K562 (cell line): ENCODE data around the gene CIAO3. TPM values are rescaled to one million over a fixed set of nuclear protein-coding genes. Genes with fewer than 3 reads are reported as not detected.

Experiments
- HDAC3 ChIP-seq: fragments of 450-650 bp; IDR thresholded peaks from 2 replicates; pipeline ENCODE4 v1.6.1; 2018; ENCODE audit warnings: borderline replicate concordance, mild to moderate bottlenecking, moderate library complexity; ENCODE audit not compliant: partially characterized antibody
- PHTF2 ChIP-seq: fragments of 250-450 bp; sonication (Bioruptor Pico); IDR thresholded peaks from 2 replicates; pipeline ENCODE4 v1.5.0; 2021; ENCODE audit warnings: mild to moderate bottlenecking
- RHOXF2B ChIP-seq: fragments of 250-450 bp; sonication (Bioruptor Pico); conservative IDR thresholded peaks from 2 replicates; pipeline ENCODE4 v1.5.1; 2021
- SMAD4 ChIP-seq: fragments of 250-450 bp; sonication (Bioruptor Pico); conservative IDR thresholded peaks from 2 replicates; pipeline ENCODE4 v1.8.0; 2021; ENCODE audit warnings: inconsistent platforms, mild to moderate bottlenecking, moderate library complexity
- TAF7 ChIP-seq: fragments of 450-650 bp; IDR thresholded peaks from 2 replicates; pipeline ENCODE4 v1.6.1; 2016; ENCODE audit warnings: missing genetic modification characterization, missing compliant biosample characterization
- TAL1 ChIP-seq: fragments of 450-650 bp; IDR thresholded peaks from 2 replicates; pipeline ENCODE4 v1.6.1; 2016; ENCODE audit warnings: mild to moderate bottlenecking
- TCF3 ChIP-seq: sonication (generic); formaldehyde crosslinking; IDR thresholded peaks from 2 replicates; pipeline ENCODE4 v1.4.0; 2020; ENCODE audit warnings: mild to moderate bottlenecking, missing genetic modification reagents
- ZNF408 ChIP-seq: fragments of 250-450 bp; sonication (Bioruptor Pico); IDR thresholded peaks from 2 replicates; pipeline ENCODE4 v1.4.0; 2020; ENCODE audit warnings: low read depth, mild to moderate bottlenecking, moderate library complexity
- ZSCAN32 ChIP-seq: fragments of 450-650 bp; formaldehyde crosslinking; IDR thresholded peaks from 2 replicates; pipeline ENCODE4 v1.4.0; 2020; ENCODE audit warnings: mild to moderate bottlenecking, moderate library complexity
- polyA plus RNA-seq, 8 experiments: library from polyadenylated mRNA; depleted of rRNA in 4 of 8; stranded (reverse) in 5 of 8; unstranded in 3 of 8; fragments of >200 nt; fragmentation: Nextera tagmentation in 2 of 8; fragmentation: Illumina TruSeq in 1 of 8; extraction: Ambion mirVana in 2 of 8; extraction: Trizol in 1 of 8; gene quantifications; 2 replicates each; pipeline versions ENCODE4 v1.2.1 to v1.2.3, GENCODE V29; 2011 to 2014; ENCODE audit warnings: inconsistent platforms in 1 of 8, missing spikeins in 1 of 8
- total RNA-seq, 7 experiments: library from RNA; depleted of rRNA in 6 of 7; stranded (reverse); fragments of >200 nt in 6 of 7; fragmentation: Illumina TruSeq in 2 of 7; extraction: Trizol in 2 of 7; gene quantifications; 2 replicates each; pipeline versions ENCODE4 v1.2.1 to v1.2.3, GENCODE V29; 2011 to 2021; ENCODE audit warnings: low replicate concordance in 1 of 7
- TF ChIP-seq, protein P1 (sequence below): fragments of 200-600 bp; sonication (generic); IDR thresholded peaks from one replicate; pipeline ENCODE4 v1.6.1; 2012; ENCODE audit warnings: mild to moderate bottlenecking, low read depth, low read length, inconsistent platforms
- TF ChIP-seq, protein P2 (sequence below), 2 experiments: IDR thresholded peaks; 2 replicates each; pipeline ENCODE4 v1.6.1; 2011; ENCODE audit warnings: borderline replicate concordance in 1 of 2, control low read depth in 1 of 2, low read depth in 1 of 2, low read length in 1 of 2, mild to moderate bottlenecking in 1 of 2, mixed read lengths in 1 of 2, moderate library complexity in 1 of 2; ENCODE audit not compliant: insufficient read depth in 1 of 2, insufficient read length in 1 of 2, poor library complexity in 1 of 2, severe bottlenecking in 1 of 2; ENCODE audit errors: extremely low read depth in 1 of 2
- TF ChIP-seq, protein P3 (sequence below): sonication (generic); formaldehyde crosslinking; IDR thresholded peaks from 2 replicates; pipeline ENCODE4 v1.8.0; 2022; ENCODE audit warnings: missing genetic modification reagents, mild to moderate bottlenecking, moderate library complexity, borderline replicate concordance

CIAO3 gene
- total and polyA plus RNA-seq, 9 of the 15 experiments (the other 6 are each of a cell fraction or from before 2014, with no cell fraction given): 2.2 to 35.6 (median 18.7) TPM

DNA sequence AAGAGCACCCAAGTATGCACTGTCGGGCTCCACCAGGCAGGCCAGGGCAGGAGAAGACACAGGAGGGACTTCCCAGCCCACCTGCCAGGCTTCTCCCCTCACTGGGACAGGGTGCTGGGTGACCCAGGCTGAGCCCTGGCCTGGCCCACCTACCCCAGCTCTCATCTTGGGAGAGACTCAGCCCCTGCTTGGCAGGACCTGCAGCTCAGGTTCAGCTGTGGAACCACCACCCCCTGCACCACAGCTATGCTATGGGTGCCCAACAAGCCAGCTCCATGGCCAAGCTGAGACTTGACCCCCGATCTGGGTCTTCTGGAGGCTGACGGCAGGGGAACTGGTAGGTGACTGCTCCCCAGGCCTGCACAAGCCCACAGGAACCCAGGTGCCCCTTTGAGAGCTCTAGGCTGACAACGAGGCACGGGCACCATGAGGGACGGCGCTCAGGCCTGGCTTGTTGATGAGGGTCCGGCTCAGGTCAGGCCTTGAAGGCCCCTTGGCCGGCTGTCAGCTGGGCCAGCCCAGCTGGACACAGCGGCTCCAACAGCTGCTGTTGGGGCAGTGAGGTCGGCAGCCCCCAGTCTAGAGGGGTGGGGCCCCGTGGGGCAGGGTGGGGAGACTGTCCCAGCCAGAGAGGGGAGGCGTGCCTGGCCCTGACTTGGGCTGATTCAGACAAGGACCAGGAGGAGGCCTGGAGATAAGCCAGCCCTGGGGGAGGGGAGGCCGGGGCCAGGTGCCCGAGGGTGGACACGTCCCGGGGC, 42.8 kb upstream of the CIAO3 start (continued):
- TF ChIP-seq, protein P1, sequence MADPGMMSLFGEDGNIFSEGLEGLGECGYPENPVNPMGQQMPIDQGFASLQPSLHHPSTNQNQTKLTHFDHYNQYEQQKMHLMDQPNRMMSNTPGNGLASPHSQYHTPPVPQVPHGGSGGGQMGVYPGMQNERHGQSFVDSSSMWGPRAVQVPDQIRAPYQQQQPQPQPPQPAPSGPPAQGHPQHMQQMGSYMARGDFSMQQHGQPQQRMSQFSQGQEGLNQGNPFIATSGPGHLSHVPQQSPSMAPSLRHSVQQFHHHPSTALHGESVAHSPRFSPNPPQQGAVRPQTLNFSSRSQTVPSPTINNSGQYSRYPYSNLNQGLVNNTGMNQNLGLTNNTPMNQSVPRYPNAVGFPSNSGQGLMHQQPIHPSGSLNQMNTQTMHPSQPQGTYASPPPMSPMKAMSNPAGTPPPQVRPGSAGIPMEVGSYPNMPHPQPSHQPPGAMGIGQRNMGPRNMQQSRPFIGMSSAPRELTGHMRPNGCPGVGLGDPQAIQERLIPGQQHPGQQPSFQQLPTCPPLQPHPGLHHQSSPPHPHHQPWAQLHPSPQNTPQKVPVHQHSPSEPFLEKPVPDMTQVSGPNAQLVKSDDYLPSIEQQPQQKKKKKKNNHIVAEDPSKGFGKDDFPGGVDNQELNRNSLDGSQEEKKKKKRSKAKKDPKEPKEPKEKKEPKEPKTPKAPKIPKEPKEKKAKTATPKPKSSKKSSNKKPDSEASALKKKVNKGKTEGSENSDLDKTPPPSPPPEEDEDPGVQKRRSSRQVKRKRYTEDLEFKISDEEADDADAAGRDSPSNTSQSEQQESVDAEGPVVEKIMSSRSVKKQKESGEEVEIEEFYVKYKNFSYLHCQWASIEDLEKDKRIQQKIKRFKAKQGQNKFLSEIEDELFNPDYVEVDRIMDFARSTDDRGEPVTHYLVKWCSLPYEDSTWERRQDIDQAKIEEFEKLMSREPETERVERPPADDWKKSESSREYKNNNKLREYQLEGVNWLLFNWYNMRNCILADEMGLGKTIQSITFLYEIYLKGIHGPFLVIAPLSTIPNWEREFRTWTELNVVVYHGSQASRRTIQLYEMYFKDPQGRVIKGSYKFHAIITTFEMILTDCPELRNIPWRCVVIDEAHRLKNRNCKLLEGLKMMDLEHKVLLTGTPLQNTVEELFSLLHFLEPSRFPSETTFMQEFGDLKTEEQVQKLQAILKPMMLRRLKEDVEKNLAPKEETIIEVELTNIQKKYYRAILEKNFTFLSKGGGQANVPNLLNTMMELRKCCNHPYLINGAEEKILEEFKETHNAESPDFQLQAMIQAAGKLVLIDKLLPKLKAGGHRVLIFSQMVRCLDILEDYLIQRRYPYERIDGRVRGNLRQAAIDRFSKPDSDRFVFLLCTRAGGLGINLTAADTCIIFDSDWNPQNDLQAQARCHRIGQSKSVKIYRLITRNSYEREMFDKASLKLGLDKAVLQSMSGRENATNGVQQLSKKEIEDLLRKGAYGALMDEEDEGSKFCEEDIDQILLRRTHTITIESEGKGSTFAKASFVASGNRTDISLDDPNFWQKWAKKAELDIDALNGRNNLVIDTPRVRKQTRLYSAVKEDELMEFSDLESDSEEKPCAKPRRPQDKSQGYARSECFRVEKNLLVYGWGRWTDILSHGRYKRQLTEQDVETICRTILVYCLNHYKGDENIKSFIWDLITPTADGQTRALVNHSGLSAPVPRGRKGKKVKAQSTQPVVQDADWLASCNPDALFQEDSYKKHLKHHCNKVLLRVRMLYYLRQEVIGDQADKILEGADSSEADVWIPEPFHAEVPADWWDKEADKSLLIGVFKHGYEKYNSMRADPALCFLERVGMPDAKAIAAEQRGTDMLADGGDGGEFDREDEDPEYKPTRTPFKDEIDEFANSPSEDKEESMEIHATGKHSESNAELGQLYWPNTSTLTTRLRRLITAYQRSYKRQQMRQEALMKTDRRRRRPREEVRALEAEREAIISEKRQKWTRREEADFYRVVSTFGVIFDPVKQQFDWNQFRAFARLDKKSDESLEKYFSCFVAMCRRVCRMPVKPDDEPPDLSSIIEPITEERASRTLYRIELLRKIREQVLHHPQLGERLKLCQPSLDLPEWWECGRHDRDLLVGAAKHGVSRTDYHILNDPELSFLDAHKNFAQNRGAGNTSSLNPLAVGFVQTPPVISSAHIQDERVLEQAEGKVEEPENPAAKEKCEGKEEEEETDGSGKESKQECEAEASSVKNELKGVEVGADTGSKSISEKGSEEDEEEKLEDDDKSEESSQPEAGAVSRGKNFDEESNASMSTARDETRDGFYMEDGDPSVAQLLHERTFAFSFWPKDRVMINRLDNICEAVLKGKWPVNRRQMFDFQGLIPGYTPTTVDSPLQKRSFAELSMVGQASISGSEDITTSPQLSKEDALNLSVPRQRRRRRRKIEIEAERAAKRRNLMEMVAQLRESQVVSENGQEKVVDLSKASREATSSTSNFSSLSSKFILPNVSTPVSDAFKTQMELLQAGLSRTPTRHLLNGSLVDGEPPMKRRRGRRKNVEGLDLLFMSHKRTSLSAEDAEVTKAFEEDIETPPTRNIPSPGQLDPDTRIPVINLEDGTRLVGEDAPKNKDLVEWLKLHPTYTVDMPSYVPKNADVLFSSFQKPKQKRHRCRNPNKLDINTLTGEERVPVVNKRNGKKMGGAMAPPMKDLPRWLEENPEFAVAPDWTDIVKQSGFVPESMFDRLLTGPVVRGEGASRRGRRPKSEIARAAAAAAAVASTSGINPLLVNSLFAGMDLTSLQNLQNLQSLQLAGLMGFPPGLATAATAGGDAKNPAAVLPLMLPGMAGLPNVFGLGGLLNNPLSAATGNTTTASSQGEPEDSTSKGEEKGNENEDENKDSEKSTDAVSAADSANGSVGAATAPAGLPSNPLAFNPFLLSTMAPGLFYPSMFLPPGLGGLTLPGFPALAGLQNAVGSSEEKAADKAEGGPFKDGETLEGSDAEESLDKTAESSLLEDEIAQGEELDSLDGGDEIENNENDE: no peak
- TF ChIP-seq HDAC3 (no peak), PHTF2 (CRISPR knock-in tag) (no peak), ZNF408 (CRISPR knock-in tag) (no peak), RHOXF2B (CRISPR knock-in tag) (no peak), ZSCAN32 (no peak), TAF7 (no peak), TAL1 (peak; percentile 45; the same call in 1 of the 2 replicates), SMAD4 (CRISPR knock-in tag) (peak; percentile 47; the same call in 1 of the 2 replicates), TCF3 (peak; percentile 60)
- TF ChIP-seq, protein P2, sequence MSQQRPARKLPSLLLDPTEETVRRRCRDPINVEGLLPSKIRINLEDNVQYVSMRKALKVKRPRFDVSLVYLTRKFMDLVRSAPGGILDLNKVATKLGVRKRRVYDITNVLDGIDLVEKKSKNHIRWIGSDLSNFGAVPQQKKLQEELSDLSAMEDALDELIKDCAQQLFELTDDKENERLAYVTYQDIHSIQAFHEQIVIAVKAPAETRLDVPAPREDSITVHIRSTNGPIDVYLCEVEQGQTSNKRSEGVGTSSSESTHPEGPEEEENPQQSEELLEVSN (IDR thresholded peaks at IDR 0.05; ENCODE audit: borderline replicate concordance in 1 of 2, extremely low read depth in 1 of 2, insufficient read depth in 1 of 2, insufficient read length in 1 of 2, low read depth in 1 of 2, low read length in 1 of 2, poor library complexity in 1 of 2, severe bottlenecking in 1 of 2): no peak
- TF ChIP-seq, protein P3, sequence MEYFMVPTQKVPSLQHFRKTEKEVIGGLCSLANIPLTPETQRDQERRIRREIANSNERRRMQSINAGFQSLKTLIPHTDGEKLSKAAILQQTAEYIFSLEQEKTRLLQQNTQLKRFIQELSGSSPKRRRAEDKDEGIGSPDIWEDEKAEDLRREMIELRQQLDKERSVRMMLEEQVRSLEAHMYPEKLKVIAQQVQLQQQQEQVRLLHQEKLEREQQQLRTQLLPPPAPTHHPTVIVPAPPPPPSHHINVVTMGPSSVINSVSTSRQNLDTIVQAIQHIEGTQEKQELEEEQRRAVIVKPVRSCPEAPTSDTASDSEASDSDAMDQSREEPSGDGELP (CRISPR knock-in tag): peak; percentile 79
